GM06990 (cell line): ENCODE data around the gene ALOX5.

ENCODE experiments used
- DNase-seq: peaks from one replicate; pipeline ENCODE4 v3.0.0-alpha.2; 2011; ENCODE audit not compliant: insufficient read length; ENCODE audit errors: extremely low read depth
- H3K27me3 ChIP-seq: replicated peaks from 2 replicates; pipeline ENCODE4 v1.6.0; 2011; ENCODE audit warnings: low read length; ENCODE audit not compliant: control insufficient read depth, insufficient read depth
- H3K36me3 ChIP-seq: 2 replicates; pipeline ENCODE4 v1.5.1; 2011; ENCODE audit warnings: low read length; ENCODE audit not compliant: control insufficient read depth, insufficient read depth
- H3K4me3 ChIP-seq: replicated peaks from 2 replicates; pipeline ENCODE4 v1.5.1; 2011; ENCODE audit warnings: low read depth, mild to moderate bottlenecking, control low read depth, low read length
- CTCF ChIP-seq: IDR thresholded peaks from 2 replicates; pipeline ENCODE4 v1.5.1; 2011; ENCODE audit warnings: low read length, control low read depth, mild to moderate bottlenecking, inconsistent platforms; ENCODE audit not compliant: insufficient read depth, poor library complexity, severe bottlenecking

The ALOX5 gene

GRCh38 chr10:45447416-45447815, 73.4 kb downstream of the ALOX5 start:
- H3K36me3 ChIP-seq = no peaks in the 10 kb centered on the region; the same call in none of the 2 replicates
- H3K4me3 ChIP-seq = no peak overlapping the region
- DNase-seq = no peak
- H3K27me3 ChIP-seq = no peaks in the 10 kb centered on the region
- TF ChIP-seq CTCF = no peak

DNA sequence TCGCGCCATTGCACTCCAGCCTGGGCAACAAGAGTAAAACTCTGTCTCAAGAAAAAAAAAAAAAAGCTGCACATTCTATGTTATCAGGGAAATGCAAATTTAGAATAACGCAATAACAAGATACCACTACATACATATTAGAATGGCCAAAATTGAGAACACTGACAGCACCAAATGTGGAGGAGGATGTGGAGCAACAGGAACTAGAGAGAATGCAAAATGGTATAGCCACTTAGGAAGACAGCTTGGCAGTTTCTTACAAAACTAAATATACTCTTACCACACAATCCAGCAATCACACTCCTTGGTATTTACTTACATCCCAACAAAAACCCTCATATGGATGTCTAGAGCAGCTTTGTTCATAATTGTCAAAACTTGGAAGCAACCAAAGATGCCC, 76.8 kb downstream of the ALOX5 start:
- no peak overlapping the region for H3K4me3 ChIP-seq
- no peaks in the 10 kb centered on the region for H3K27me3 ChIP-seq
- no peak for DNase-seq
- H3K36me3 ChIP-seq = no peaks in the 10 kb centered on the region
- TF ChIP-seq CTCF = no peak

DNA sequence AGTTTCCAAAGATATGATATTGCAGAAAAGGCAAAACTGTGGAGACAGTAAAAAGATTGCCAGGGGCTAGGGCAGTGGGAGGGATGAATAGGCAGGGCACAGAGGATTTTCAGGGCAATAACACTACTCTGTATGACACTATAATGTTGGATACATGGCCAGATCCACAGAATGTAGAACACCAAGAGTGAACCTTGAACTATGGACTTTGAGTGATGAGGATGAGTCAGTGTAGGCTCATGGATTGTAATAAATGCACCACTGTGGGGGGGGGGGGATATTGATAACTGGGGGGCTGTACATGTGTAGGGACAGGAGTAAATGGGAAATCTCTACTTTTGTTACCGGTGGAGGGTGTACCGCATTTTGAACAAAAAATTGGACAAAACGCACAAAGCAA, 77.4 kb downstream of the ALOX5 start:
- Histone ChIP-seq H3K27me3 (no peaks in the 10 kb centered on the region), H3K36me3 (no peaks in the 10 kb centered on the region), H3K4me3 (no peak overlapping the region)
- TF ChIP-seq CTCF = no peak
- DNase-seq = no peak

GRCh38 chr10:45452268-45452667, 78.3 kb downstream of the ALOX5 start:
- no peak for DNase-seq
- H3K36me3 ChIP-seq = no peaks in the 10 kb centered on the region

GRCh38 chr10:45452743-45453452, 78.9 kb downstream of the ALOX5 start:
- H3K4me3 ChIP-seq = no peak overlapping the region
- peaks cover 4% of the 10 kb centered on the region; the same call in 1 of the 2 replicates for H3K36me3 ChIP-seq
- no peak for DNase-seq
- no peaks in the 10 kb centered on the region for H3K27me3 ChIP-seq
- no peak for TF ChIP-seq CTCF

More at GRCh38 chr10:45452268-45452667, 78.3 kb downstream of the ALOX5 start:
- Histone ChIP-seq H3K4me3 (no peak overlapping the region), H3K27me3 (no peaks in the 10 kb centered on the region)
- TF ChIP-seq CTCF = no peak
